Dermis lymphatic vessel endothelial cell (primary cell): ENCODE measurements around the gene TCEANC2. TPM values are rescaled to one million over a fixed set of nuclear protein-coding genes. Genes with fewer than 3 reads are reported as not detected.

Source experiments
- total RNA-seq: library from RNA; depleted of rRNA; stranded (reverse); fragments of >200 nt; gene quantifications from 2 replicates; pipeline ENCODE4 v1.2.1, GENCODE V29; 2014

The TCEANC2 gene
- total RNA-seq, result 2.3 and 2.8 TPM in 2 replicates

GRCh38 chr1:54052934-54053744, at the start of gene TCEANC2, which contains the start of gene TMEM59:
Gene TCEANC2 (plus strand): TSS chr1:54053608. CDS start chr1:54054423, 815 bp downstream.
Gene TMEM59 (minus strand): TSS chr1:54053204. CDS start chr1:54053188, 16 bp downstream.

GRCh38 chr1:54017979-54018378, 35.4 kb upstream of the TCEANC2 start, which contains the start of gene LDLRAD1:
Gene LDLRAD1 (minus strand): TSS chr1:54018186. CDS start chr1:54018112, 74 bp downstream.

DNA sequence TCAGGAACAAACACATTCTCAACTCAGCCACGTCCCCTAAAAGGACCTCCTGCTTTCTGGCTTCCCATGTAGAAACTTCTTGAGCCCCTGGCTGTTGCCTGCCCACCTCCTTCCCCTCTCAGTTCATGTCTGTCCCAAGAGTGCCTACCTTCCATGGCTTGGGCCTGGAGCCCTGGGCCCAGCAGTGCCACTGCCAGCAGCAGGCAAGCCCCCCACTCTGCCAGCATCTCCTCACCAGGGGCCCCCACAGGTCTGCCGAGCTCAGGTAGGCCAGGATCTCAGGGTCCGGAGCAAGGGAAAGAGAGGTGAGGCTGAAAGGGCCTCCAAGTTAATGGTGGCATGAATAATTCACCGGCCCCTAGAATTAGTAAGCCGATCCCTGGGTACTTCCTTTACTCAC, 99.3 kb downstream of the TCEANC2 start, which contains the start of gene CDCP2:
Gene CDCP2 (minus strand): TSS at position 305 of the 400 bp plus-strand sequence. CDS start 78 bp downstream, at position 227.

Other genes with a start within 250 kb of the TCEANC2 start
- gene NDC1, start 215.3 kb upstream of the TCEANC2 start, total RNA-seq, result 8.3 and 12.5 TPM in 2 replicates
- 13.1 and 16.8 TPM in 2 replicates for gene YIPF1, start 163.8 kb upstream of the TCEANC2 start, total RNA-seq
- not detected in 2 replicates for gene DIO1, start 159.4 kb upstream of the TCEANC2 start, total RNA-seq
- gene IFT25, start 107.9 kb upstream of the TCEANC2 start, total RNA-seq, result 15.1 and 18.0 TPM in 2 replicates
- gene LRRC42, start 107.3 kb upstream of the TCEANC2 start, total RNA-seq, result 17.2 and 23.8 TPM in 2 replicates
- gene LDLRAD1, start 35.4 kb upstream of the TCEANC2 start, total RNA-seq, result not detected in 2 replicates
- gene TMEM59, start 404 bp upstream of the TCEANC2 start, total RNA-seq, result 377 and 481 TPM in 2 replicates
- under 0.01 and 0.43 TPM in 2 replicates for gene CDCP2, start 99.4 kb downstream of the TCEANC2 start, total RNA-seq
- 3.9 and 5.3 TPM in 2 replicates for gene CYB5RL, start 146.4 kb downstream of the TCEANC2 start, total RNA-seq
- gene MRPL37, start 146.6 kb downstream of the TCEANC2 start, total RNA-seq, result 39.1 and 45.1 TPM in 2 replicates